ENCODE results near the gene ZNF782. TPM values are rescaled to one million over a fixed set of nuclear protein-coding genes. Genes with fewer than 3 reads are reported as not detected.

The ZNF782 gene
- total RNA-seq, 4 donors from 2014 or later = 8.0 to 15.9 (median 9.6) TPM

DNA sequence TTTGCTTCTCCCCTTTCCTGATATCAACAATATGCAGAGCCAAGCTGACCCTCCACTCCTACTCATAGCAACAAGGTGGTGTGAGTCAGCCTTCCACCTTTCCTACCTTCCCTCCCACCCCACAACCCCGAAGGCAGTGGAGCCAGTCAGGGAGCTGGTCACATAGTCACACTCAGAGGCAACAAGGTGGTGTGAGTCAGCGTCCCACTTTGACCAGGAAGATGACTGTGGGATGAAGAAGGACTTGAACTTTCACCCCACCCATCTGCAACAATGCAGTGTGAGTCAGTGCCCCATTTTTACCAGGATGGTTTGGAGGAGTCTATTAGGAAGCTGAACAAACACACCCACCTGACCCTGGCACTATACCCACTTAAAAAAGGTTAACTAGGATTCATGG, 30.1 kb upstream of the ZNF782 start:
- Histone ChIP-seq H3K36me3 (peaks cover 0 to 15% (median 0%) of the 10 kb centered on the region in 3 donors), H3K4me1 (no peaks in the 10 kb centered on the region), H3K4me3 (no peak overlapping the region), H3K27ac (no peak overlapping the region), H3K9me3 (peaks cover 0 to 8% (median 3%) of the 10 kb centered on the region in 4 donors), H3K27me3 (no peaks in the 10 kb centered on the region)
- 80 to 90% methylated on average over 2 of the region's 2 CpGs for WGBS, 2 donors
- TF ChIP-seq, protein P1, sequence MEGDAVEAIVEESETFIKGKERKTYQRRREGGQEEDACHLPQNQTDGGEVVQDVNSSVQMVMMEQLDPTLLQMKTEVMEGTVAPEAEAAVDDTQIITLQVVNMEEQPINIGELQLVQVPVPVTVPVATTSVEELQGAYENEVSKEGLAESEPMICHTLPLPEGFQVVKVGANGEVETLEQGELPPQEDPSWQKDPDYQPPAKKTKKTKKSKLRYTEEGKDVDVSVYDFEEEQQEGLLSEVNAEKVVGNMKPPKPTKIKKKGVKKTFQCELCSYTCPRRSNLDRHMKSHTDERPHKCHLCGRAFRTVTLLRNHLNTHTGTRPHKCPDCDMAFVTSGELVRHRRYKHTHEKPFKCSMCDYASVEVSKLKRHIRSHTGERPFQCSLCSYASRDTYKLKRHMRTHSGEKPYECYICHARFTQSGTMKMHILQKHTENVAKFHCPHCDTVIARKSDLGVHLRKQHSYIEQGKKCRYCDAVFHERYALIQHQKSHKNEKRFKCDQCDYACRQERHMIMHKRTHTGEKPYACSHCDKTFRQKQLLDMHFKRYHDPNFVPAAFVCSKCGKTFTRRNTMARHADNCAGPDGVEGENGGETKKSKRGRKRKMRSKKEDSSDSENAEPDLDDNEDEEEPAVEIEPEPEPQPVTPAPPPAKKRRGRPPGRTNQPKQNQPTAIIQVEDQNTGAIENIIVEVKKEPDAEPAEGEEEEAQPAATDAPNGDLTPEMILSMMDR (IDR thresholded peaks at IDR 0.05) = no peak
- TF ChIP-seq POLR2A (IDR thresholded peaks at IDR 0.05) (no peak), EP300 (IDR thresholded peaks at IDR 0.05) (no peak)
- DNase-seq (ENCODE audit: low spot score in 2 of 2) = no peak

GRCh38 chr9:96883922-96884321, 29.6 kb upstream of the ZNF782 start:
- Histone ChIP-seq H3K4me3 (no peak overlapping the region), H3K27ac (no peak overlapping the region), H3K27me3 (no peaks in the 10 kb centered on the region), H3K36me3 (peaks cover 0 to 15% (median 0%) of the 10 kb centered on the region in 3 donors), H3K4me1 (no peaks in the 10 kb centered on the region), H3K9me3 (peaks cover 0 to 8% (median 3%) of the 10 kb centered on the region in 4 donors)
- no peak for DNase-seq (ENCODE audit: low spot score in 2 of 2)
- 58% methylated on average over 1 of the region's 1 CpG; no CpG with 5 or more reads in 1 of the 2 donors for WGBS, 2 donors
- TF ChIP-seq EP300 (IDR thresholded peaks at IDR 0.05) (no peak), POLR2A (IDR thresholded peaks at IDR 0.05) (no peak)
- TF ChIP-seq, protein P1 (IDR thresholded peaks at IDR 0.05) = no peak

GRCh38 chr9:96877269-96877668, 23.0 kb upstream of the ZNF782 start:
- TF ChIP-seq POLR2A (IDR thresholded peaks at IDR 0.05) (no peak), EP300 (IDR thresholded peaks at IDR 0.05) (no peak)
- TF ChIP-seq, protein P1 (IDR thresholded peaks at IDR 0.05) = no peak
- no peak overlapping the region for H3K27ac ChIP-seq
- peaks cover 0 to 22% (median 6%) of the 10 kb centered on the region in 4 donors for H3K4me1 ChIP-seq
- DNase-seq (ENCODE audit: low spot score in 2 of 2) = no peak
- WGBS, 2 donors = 9 to 15% methylated on average over 22 to 31 of the region's 43 CpGs
- no peak overlapping the region for H3K4me3 ChIP-seq
- peaks cover 0 to 5% (median 0%) of the 10 kb centered on the region in 3 donors for H3K36me3 ChIP-seq
- peaks cover 0 to 39% of the 10 kb centered on the region in 2 donors for H3K27me3 ChIP-seq
- H3K9me3 ChIP-seq = peaks cover 0 to 5% (median 2%) of the 10 kb centered on the region in 4 donors

GRCh38 chr9:96875461-96876142, 21.3 kb upstream of the ZNF782 start:
- Histone ChIP-seq H3K4me3 (peak overlapping the region in 2 of 4 donors; percentile 33 to 44), H3K9me3 (peaks cover 0 to 5% (median 2%) of the 10 kb centered on the region in 4 donors), H3K27ac (peak overlapping the region in 2 of 4 donors; percentile 12 to 59), H3K27me3 (peaks cover 0 to 39% of the 10 kb centered on the region in 2 donors), H3K36me3 (peaks cover 0 to 5% (median 0%) of the 10 kb centered on the region in 3 donors), H3K4me1 (peaks cover 0 to 22% (median 6%) of the 10 kb centered on the region in 4 donors)
- no peak for TF ChIP-seq EP300 (IDR thresholded peaks at IDR 0.05)
- no peak for TF ChIP-seq POLR2A (IDR thresholded peaks at IDR 0.05)
- TF ChIP-seq, protein P1 (IDR thresholded peaks at IDR 0.05) = no peak
- 1 to 2% methylated on average over 43 of the region's 43 CpGs for WGBS, 2 donors
- no peak for DNase-seq (ENCODE audit: low spot score in 2 of 2)

- H3K27ac ChIP-seq = no peak overlapping the region
These were observed 20.7 kb upstream of the ZNF782 start for GRCh38 chr9:96874947-96875460.

More at GRCh38 chr9:96874947-96875460, 20.7 kb upstream of the ZNF782 start:
- Histone ChIP-seq H3K4me3 (peak overlapping the region in 2 of 4 donors; percentile 33 to 44), H3K9me3 (peaks cover 0 to 5% (median 2%) of the 10 kb centered on the region in 4 donors), H3K36me3 (peaks cover 0 to 5% (median 0%) of the 10 kb centered on the region in 3 donors), H3K4me1 (peaks cover 0 to 22% (median 6%) of the 10 kb centered on the region in 4 donors), H3K27me3 (peaks cover 0 to 39% of the 10 kb centered on the region in 2 donors)
- TF ChIP-seq, protein P1 (IDR thresholded peaks at IDR 0.05) = no peak
- TF ChIP-seq POLR2A (IDR thresholded peaks at IDR 0.05) = no peak
- no peak for TF ChIP-seq EP300 (IDR thresholded peaks at IDR 0.05)
- 40 to 46% methylated on average over 13 of the region's 13 CpGs for WGBS, 2 donors
- DNase-seq (ENCODE audit: low spot score in 2 of 2) = no peak
